ENCODE data around the gene TUBB4A.

GRCh38 chr19:6467384-6467783, 34.7 kb downstream of the TUBB4A start:
- TF ChIP-seq CTCF (IDR thresholded peaks at IDR 0.05) (no peak), ATF2 (CRISPR knock-in tag; IDR thresholded peaks at IDR 0.05; ENCODE audit: borderline replicate concordance, low read depth) (no peak), PRDM15 (CRISPR knock-in tag; IDR thresholded peaks at IDR 0.05) (no peak), SMAD3 (CRISPR knock-in tag; IDR thresholded peaks at IDR 0.05; ENCODE audit: borderline replicate concordance) (no peak)
